Neural cell (in vitro differentiated cells): ENCODE results near the gene TTC17. TPM values are rescaled to one million over a fixed set of nuclear protein-coding genes. Genes with fewer than 3 reads are reported as not detected.

Experiments used
- H2AFZ ChIP-seq: fragments of 200-600, 300-800 bp; sonication (generic), shearing (Covaris generic); 2 replicates; pipeline ENCODE4 v1.6.0; 2014; ENCODE audit warnings: low read depth, mild to moderate bottlenecking, antibody characterized with exemption, low read length, moderate library complexity
- H3F3A ChIP-seq: fragments of 200-600 bp; shearing (Covaris generic); 2 replicates; pipeline ENCODE4 v1.6.1; 2016; ENCODE audit warnings: mild to moderate bottlenecking, moderate library complexity, mixed read lengths, antibody characterized with exemption, low read length; ENCODE audit not compliant: insufficient read depth, poor library complexity, severe bottlenecking
- H3K27ac ChIP-seq: fragments of 200-600, 300-800 bp; sonication (generic), shearing (Covaris generic); 2 replicates; pipeline ENCODE4 v1.5.1; 2014; ENCODE audit warnings: mild to moderate bottlenecking, low read length, moderate library complexity
- H3K27me3 ChIP-seq: fragments of 300-800, 200-600 bp; sonication (generic), shearing (Covaris generic); 2 replicates; pipeline ENCODE4 v1.6.0; 2014; ENCODE audit warnings: mild to moderate bottlenecking, low read depth, low read length, moderate library complexity; ENCODE audit not compliant: insufficient read depth
- H3K36me3 ChIP-seq: fragments of 300-800, 200-600 bp; sonication (generic), shearing (Covaris generic); 2 replicates; pipeline ENCODE4 v1.5.1; 2014; ENCODE audit warnings: mild to moderate bottlenecking, antibody characterized with exemption, low read length, moderate library complexity; ENCODE audit not compliant: insufficient read depth
- H3K4me2 ChIP-seq: fragments of 300-800, 200-600 bp; sonication (generic), shearing (Covaris generic); 2 replicates; pipeline ENCODE4 v1.6.0; 2014; ENCODE audit warnings: mild to moderate bottlenecking, low read length
- H3K4me3 ChIP-seq: fragments of 300-800, 200-600 bp; sonication (generic), shearing (Covaris generic); 2 replicates; pipeline ENCODE4 v1.5.1; 2014; ENCODE audit warnings: mild to moderate bottlenecking, low read length, moderate library complexity
- H3K79me2 ChIP-seq: fragments of 200-600 bp; shearing (Covaris generic); replicated peaks from 2 replicates; pipeline ENCODE4 v1.6.0; 2014; ENCODE audit warnings: mild to moderate bottlenecking, low read length, moderate library complexity; ENCODE audit not compliant: insufficient read depth
- H3K9ac ChIP-seq: fragments of 300-800, 200-600 bp; sonication (generic), shearing (Covaris generic); 2 replicates; pipeline ENCODE4 v1.6.1; 2016; ENCODE audit warnings: mild to moderate bottlenecking, low read length, mixed read lengths
- H3K9me2 ChIP-seq: fragments of 200-600 bp; shearing (Covaris generic); 2 replicates; pipeline ENCODE4 v1.6.1; 2016; ENCODE audit warnings: mild to moderate bottlenecking, low read length, mixed read lengths; ENCODE audit not compliant: insufficient read depth
- H3K9me3 ChIP-seq: fragments of 200-600, 300-800 bp; sonication (generic), shearing (Covaris generic); 2 replicates; pipeline ENCODE4 v1.6.1; 2016; ENCODE audit warnings: mild to moderate bottlenecking, mixed run types, low read length, moderate library complexity, mixed read lengths
- H4K20me1 ChIP-seq: fragments of 200-600 bp; shearing (Covaris generic); 2 replicates; pipeline ENCODE4 v1.6.1; 2016; ENCODE audit warnings: mild to moderate bottlenecking, mixed run types; ENCODE audit not compliant: insufficient read depth
- CTCF ChIP-seq: fragments of 450-650 bp; IDR thresholded peaks from 2 replicates; pipeline ENCODE4 v1.5.1; 2014; ENCODE audit warnings: antibody characterized with exemption, mild to moderate bottlenecking, moderate library complexity; ENCODE audit not compliant: poor library complexity, severe bottlenecking
- EP300 ChIP-seq: fragments of 450-650 bp; conservative IDR thresholded peaks from 2 replicates; pipeline ENCODE4 v1.6.1; 2014; ENCODE audit warnings: antibody characterized with exemption, mild to moderate bottlenecking, moderate library complexity; ENCODE audit not compliant: poor library complexity, severe bottlenecking
- EZH2 ChIP-seq: fragments of 200-600, 300-800 bp; shearing (Covaris generic), sonication (generic); IDR thresholded peaks from 2 replicates; pipeline ENCODE4 v1.6.1; 2014; ENCODE audit warnings: antibody characterized with exemption, low read length, borderline replicate concordance, mild to moderate bottlenecking; ENCODE audit not compliant: insufficient read depth, poor library complexity, severe bottlenecking
- MXI1 ChIP-seq: fragments of 450-650 bp; conservative IDR thresholded peaks from 2 replicates; pipeline ENCODE4 v1.6.1; 2014; ENCODE audit warnings: antibody characterized with exemption, mild to moderate bottlenecking; ENCODE audit not compliant: poor library complexity, severe bottlenecking
- POLR2AphosphoS5 ChIP-seq: IDR thresholded peaks from 2 replicates; pipeline ENCODE4 v1.6.1; 2012
- RAD21 ChIP-seq: fragments of 450-650 bp; conservative IDR thresholded peaks from 2 replicates; pipeline ENCODE4 v1.6.1; 2014; ENCODE audit warnings: antibody characterized with exemption, mild to moderate bottlenecking, moderate library complexity
- SMC3 ChIP-seq: fragments of 450-650 bp; conservative IDR thresholded peaks from 2 replicates; pipeline ENCODE4 v1.6.1; 2014; ENCODE audit warnings: antibody characterized with exemption, mild to moderate bottlenecking, moderate library complexity; ENCODE audit not compliant: poor library complexity
- TAF1 ChIP-seq: IDR thresholded peaks from 2 replicates; pipeline ENCODE4 v1.6.1; 2012; ENCODE audit warnings: low read depth
- polyA minus RNA-seq: library from RNA; depleted of rRNA, polyadenylated mRNA; stranded (reverse); fragments of >200 nt; gene quantifications from 2 replicates; pipeline ENCODE4 v1.2.3, GENCODE V29; 2014
- polyA plus RNA-seq: library from polyadenylated mRNA; depleted of rRNA; stranded (reverse); fragments of >200 nt; gene quantifications from 2 replicates; pipeline ENCODE4 v1.2.3, GENCODE V29; 2014
- TF ChIP-seq, protein P1 (sequence below): IDR thresholded peaks from 2 replicates; pipeline ENCODE4 v1.6.1; 2012; ENCODE audit warnings: borderline replicate concordance

Gene TTC17
- 122 and 133 TPM in 2 replicates for polyA plus RNA-seq
- 205 and 225 TPM in 2 replicates for polyA minus RNA-seq

DNA sequence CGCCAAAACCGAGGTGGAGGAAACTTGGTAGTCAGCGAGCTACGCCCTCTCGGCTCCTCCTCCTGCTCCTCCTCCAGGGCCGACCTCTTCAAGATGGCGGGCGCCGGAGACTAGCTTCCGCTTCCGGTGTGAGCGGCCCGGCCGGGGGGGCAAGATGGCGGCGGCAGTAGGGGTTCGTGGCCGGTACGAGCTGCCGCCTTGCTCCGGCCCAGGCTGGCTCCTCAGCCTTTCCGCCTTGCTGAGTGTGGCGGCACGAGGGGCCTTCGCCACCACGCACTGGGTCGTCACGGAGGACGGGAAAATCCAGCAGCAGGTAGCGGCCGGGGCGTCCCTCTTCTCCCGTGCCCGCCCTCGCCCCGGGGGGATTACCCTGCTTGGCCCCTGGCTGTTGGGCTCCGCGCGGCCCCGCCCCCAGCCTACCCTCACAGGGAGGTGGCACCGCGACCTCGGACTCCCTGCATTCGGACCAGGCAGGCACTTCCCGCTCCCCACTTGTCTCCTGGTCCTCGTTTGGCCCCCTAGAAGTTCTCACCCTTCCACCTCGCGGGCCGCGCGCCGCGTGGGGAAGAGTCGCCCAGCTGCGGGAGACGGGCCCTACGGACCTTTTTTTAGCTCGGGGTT lies at the start of gene TTC17:
TTC17 (plus strand) TSS at position 120 of the 621 bp plus-strand sequence; CDS start at position 155, 35 bp downstream.
- Histone ChIP-seq H2AFZ (peak within 1 kb of the TSS; percentile 88), H3K27me3 (no peaks in the 10 kb centered on the region), H3K9me3 (no peaks in the 10 kb centered on the region), H3K27ac (peak within 1 kb of the TSS; percentile 89), H3F3A (no peaks in the 10 kb centered on the region), H3K9ac (peak within 1 kb of the TSS; percentile 94), H3K4me2 (peak within 1 kb of the TSS; percentile 94), H3K79me2 (peaks cover 48% of the 10 kb centered on the region), H3K9me2 (no peaks in the 10 kb centered on the region), H3K4me3 (peak within 1 kb of the TSS; percentile 91), H4K20me1 (no peaks in the 10 kb centered on the region), H3K36me3 (no peaks in the 10 kb centered on the region)
- TF ChIP-seq TAF1 (peak; percentile 94), EZH2 (no peak), POLR2AphosphoS5 (peak; percentile 95), MXI1 (peak; percentile 76), SMC3 (no peak), CTCF (no peak), RAD21 (no peak), EP300 (peak; percentile 22)
- TF ChIP-seq, protein P1, sequence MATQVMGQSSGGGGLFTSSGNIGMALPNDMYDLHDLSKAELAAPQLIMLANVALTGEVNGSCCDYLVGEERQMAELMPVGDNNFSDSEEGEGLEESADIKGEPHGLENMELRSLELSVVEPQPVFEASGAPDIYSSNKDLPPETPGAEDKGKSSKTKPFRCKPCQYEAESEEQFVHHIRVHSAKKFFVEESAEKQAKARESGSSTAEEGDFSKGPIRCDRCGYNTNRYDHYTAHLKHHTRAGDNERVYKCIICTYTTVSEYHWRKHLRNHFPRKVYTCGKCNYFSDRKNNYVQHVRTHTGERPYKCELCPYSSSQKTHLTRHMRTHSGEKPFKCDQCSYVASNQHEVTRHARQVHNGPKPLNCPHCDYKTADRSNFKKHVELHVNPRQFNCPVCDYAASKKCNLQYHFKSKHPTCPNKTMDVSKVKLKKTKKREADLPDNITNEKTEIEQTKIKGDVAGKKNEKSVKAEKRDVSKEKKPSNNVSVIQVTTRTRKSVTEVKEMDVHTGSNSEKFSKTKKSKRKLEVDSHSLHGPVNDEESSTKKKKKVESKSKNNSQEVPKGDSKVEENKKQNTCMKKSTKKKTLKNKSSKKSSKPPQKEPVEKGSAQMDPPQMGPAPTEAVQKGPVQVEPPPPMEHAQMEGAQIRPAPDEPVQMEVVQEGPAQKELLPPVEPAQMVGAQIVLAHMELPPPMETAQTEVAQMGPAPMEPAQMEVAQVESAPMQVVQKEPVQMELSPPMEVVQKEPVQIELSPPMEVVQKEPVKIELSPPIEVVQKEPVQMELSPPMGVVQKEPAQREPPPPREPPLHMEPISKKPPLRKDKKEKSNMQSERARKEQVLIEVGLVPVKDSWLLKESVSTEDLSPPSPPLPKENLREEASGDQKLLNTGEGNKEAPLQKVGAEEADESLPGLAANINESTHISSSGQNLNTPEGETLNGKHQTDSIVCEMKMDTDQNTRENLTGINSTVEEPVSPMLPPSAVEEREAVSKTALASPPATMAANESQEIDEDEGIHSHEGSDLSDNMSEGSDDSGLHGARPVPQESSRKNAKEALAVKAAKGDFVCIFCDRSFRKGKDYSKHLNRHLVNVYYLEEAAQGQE = peak; percentile 79

GRCh38 chr11:43311791-43312607 lies 46.7 kb upstream of the TTC17 start, which contains the start of gene API5:
TSS of gene API5 (plus strand) at chr11:43311996. CDS start at chr11:43312128, 132 bp downstream.
- H3K79me2 ChIP-seq = peaks cover 42% of the 10 kb centered on the region
- H3K4me3 ChIP-seq = peak within 1 kb of the TSS; percentile 87
- no peaks in the 10 kb centered on the region for H4K20me1 ChIP-seq
- peak within 1 kb of the TSS; percentile 86 for H3K9ac ChIP-seq
- no peaks in the 10 kb centered on the region for H3K27me3 ChIP-seq
- H3K27ac ChIP-seq = peak within 1 kb of the TSS; percentile 80
- peak within 1 kb of the TSS; percentile 56 for H2AFZ ChIP-seq
- H3K9me2 ChIP-seq = no peaks in the 10 kb centered on the region
- peak; percentile 95 for TF ChIP-seq POLR2AphosphoS5
- peak; percentile 91 for TF ChIP-seq CTCF
- TF ChIP-seq RAD21 = peak; percentile 50
- no peak for TF ChIP-seq EZH2
- TF ChIP-seq, protein P1 = peak; percentile 20
- peak; percentile 55 for TF ChIP-seq EP300
- peak; percentile 71 for TF ChIP-seq MXI1
- peak; percentile 47 for TF ChIP-seq SMC3
- TF ChIP-seq TAF1 = peak; percentile 10
- peaks cover 3% of the 10 kb centered on the region for H3F3A ChIP-seq
- peak within 1 kb of the TSS; percentile 26 for H3K4me2 ChIP-seq
- H3K36me3 ChIP-seq = no peaks in the 10 kb centered on the region
- no peaks in the 10 kb centered on the region for H3K9me3 ChIP-seq
